Astrocyte of the hippocampus (primary cell): ENCODE data around the gene SLC7A4.
A peak's percentile ranks its signal among the peaks of the same experiment; 100 is the strongest.
"Not testable (repeated sequence)": the region's sequence is repeated elsewhere in the genome, so short reads cannot be mapped to it uniquely, and the experiment has no call there.

Source experiments
- DNase-seq: peaks from one replicate; pipeline ENCODE4 v3.0.0; 2011; ENCODE audit warnings: low read depth, low spot score

The SLC7A4 gene

DNA sequence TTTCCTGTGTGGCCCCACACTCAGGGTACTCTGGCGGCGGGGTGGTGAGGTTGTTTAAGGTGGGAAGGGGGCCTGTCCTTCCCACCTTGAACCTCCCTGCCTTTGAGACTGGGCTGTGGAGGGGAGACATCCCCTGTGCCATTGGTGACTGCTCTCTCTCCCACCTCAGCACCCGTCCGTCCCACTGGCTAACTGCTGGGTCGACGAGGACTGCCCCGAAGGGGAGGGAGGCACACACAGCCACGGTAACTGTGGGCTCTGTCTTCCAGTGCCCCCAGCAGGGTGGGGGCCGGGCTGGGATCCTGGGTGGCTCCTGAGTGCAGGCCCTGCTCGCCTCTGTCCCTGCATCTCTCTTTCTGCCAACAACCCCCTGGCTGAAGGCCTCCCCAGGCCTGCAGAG, 9.9 kb downstream of the SLC7A4 start:
- DNase-seq: no peak

DNA sequence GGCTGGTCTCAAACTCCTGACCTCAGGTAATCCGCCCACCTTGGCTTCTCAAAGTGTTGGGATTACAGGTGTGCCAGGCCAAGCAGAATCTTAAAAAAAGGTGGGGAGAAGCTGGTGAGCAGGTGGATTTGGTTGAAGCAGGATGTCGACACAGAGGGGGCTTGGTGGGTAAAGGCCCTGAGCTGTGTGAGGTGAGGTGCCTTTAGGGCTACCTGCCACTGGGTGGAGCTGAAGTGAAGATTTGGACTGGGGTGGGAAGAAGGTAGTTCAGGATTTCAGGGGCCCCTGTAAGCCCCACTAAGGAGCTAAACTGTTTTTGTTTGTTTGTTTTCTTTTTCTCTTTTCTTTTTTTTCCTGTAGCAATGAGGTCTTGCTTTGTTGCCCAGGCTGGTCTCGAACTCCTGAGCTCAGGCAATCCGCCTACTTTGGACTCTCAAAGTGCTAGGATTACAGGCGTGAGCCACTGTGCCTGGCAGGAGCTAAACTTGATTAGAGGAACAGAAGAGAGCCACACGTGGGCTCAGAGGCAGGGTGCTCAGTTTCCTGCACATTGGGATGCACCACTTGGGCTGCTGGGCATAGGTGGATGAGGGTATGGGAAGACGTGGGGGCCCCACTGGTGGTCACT, 11.4 kb downstream of the SLC7A4 start:
- DNase-seq: no peak

DNA sequence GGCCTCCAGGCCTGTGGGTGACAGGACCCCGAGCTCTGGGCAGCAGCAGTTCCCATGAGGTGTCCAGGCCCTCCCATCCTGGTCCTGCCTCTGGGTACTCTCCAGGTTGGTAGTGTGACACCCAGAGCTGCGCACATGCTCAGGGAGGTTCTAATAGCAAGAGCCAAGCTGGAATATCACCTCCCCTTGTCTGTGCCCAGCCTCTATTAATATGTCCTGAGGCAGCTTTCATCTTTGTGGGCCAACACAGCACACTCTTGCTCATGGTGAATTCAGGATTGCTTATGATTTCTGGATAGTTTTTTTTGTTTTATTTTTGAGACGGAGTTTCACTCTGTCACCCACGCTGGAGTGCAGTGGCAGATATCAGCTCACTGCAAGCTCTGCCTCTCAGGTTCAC, 14.0 kb downstream of the SLC7A4 start:
- DNase-seq: no peak

DNA sequence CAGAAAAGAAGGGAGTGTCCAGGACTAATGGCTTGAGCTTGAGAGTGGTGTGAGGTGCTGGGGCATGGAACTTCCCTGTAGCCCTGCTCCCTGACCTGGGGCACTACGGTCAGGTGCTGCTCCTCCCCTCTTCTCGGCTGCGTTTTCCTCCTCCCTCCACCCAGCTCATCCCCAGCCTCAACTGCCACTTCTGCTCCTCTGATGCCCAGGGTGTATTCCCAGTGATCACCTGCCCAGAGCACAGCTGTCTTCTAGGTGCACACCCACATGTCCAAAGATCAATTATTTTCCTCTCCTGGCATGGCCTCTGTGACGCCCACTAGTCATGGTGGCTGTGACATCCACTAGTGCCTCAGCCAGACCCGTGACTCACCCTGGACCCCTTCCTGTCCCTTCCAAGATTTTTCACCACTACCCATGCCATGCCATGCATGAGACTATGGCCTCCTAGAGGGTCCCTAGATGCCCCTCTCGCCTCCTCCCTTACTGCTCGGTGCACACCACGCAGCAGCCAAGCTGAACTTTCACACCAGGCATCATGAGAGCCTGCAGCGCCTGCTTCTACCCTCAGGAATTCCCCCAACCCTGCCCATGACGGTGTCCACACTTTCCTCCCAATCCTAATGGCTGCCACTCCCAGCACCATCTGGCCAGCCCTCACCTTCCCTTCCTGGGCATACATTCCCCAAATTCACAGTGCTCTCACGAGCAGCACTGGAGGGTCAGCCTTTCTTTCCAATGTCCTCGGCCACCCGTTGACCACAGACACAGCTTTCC, 15.5 kb downstream of the SLC7A4 start:
- no peak for DNase-seq

DNA sequence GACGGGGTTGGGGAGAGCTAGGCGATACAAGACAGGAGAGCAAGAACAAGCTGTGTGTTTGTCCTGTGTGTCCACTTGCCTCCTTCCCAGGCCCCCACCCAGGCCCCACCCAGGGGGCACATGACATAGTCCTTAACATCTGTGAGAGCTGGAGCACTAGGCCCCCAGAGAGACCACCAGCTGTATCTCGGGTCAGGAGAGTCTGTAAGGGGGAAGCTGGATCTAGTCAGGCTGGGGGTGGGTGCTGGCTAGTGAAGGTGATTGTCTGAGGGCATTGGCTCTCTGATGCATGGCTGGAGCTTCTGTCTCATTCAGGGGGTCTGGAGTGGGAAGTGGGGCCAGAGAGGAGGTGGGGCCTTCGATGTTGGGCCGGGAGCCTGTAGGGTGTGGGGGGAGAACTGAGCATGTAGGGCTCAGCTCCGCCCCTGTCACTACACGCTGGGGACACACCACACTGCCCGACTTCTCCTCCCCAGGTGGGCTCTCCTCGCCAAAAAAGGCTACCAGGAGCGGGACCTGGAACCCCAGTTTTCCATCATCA, 16.8 kb downstream of the SLC7A4 start:
- DNase-seq: no peak

DNA sequence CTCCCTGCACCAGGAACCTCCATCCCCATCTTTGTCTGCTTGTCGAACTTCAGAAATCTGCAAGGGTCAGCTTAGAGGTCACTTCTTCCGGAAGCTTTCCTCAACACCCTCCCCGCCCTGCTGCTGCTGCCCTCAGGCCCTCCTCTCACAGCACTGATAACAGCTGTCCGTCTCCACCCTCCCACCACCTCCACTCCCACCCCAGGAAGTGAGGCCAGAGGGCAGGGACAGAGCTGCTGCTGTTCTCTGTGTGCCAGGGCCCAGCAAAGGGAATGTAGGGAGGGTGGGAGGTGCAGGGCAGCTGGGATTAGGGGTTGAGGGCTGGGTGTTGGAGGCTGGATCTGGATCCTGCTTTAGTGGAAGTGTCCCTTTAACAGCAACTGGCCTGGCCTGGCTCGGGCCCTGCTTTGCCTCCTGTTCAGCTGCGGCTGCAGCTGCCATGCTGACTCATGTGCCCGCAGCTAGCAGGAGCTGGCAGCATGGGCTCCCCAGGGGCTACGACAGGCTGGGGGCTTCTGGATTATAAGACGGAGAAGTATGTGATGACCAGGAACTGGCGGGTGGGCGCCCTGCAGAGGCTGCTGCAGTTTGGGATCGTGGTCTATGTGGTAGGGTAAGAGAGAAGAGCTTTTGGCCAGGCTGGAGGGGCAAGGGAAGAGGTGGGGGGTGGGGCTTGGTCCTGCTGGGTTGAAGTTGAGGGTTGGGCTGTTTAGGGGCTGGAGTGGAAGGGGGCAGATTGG, 17.5 kb downstream of the SLC7A4 start, which contains the start of gene P2RX6:
TSS of gene P2RX6 (plus strand) at position 440 of the 740 bp plus-strand sequence. CDS start at position 450, 10 bp downstream.
- peak; percentile 56 for DNase-seq

DNA sequence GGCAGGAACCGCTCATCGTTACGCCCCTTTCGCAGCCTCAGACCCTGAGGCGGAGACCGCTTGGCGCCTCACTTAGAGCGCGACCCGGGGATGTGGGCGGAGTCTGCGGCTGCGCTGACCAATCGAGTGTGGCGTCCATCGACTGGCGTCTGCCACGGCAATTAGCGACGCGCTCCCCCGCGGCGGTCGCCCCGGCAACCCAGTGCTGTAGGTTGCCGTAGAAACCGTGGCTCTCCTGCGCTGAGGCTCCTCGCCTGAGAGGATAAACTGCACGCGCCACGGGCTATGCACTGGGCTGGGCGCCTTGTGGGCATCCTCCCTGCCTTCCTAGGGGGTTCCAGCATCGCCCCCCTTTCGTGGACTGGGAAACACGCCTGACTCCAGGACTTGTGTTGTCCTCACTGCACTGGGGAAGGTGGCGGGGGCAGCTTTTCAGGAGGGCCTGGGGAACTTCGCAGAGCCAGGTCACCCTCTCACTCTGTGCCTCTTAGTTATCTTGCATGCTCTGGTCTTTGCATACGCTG, 18.1 kb downstream of the SLC7A4 start:
- DNase-seq: peak; percentile 97

DNA sequence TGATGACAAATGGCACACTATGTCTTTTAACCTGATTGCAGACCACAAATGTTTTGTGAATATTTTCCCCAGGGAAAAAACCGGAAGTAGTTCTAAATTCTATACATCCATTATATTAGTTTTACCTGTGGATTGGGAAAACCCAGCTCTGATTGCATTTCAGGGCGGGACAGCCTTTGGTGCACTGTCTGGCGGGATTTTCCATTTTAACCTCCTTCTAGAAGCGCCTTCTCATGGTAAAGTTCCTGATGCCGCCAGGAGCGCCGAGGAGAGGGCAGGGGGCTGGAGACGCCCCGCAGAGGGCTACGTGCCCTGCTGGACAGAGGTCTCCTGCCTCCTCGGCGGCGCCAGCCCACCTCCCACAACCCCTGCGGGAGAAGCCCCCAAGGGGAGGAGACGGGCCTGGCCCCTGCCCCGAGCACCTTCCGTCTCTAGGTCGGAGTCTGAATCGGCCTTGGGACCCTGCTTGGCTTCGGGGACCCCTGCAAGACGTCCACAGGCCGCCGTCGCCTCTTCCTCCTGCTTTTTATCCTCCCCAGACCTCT, 18.6 kb downstream of the SLC7A4 start:
- no peak for DNase-seq

DNA sequence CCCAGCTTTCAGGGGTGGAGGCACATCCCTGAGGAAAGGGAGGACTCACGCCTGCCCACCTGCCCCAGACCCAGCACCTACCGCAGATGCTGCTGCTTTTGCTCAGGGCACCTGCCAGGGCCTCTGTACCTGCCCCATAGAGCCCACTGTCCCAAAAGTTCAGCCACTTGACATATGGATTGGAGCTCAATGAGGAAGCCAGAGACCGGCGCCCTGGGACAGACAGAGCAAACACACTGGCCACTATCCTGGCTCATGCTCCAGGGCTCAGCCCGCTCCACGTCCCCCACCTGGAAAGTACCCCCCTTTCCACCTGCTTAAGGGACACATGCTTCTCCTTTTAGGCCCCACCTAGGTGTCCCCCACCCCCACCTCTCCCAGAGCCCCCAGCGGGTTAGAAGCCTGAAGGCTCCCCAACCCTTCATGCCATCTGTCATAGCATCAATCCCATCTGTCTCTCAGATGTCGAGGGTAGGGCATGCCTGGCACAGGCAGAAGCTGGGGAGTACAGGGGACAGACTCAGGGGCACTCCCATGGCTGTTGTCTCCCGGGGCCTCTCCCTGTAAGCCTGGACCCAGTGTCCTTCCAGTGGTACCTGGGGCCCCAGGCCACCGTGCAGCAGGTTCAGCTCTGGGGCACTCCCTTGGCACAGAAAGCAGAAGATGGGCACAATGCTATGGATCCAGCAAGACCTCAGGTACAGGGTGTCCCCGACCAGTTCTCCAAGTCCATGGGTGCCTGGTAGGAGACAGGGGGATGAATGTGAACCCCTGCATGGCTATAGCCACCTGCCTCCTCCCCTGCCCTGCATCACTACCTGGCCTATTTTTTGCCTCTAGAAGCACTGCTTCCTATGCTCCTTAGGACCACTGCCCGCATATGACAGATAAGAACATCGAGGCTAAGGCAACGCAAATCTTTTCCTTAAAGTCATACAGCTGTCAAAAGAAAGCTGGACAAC, 19.6 kb downstream of the SLC7A4 start:
- DNase-seq: no peak

DNA sequence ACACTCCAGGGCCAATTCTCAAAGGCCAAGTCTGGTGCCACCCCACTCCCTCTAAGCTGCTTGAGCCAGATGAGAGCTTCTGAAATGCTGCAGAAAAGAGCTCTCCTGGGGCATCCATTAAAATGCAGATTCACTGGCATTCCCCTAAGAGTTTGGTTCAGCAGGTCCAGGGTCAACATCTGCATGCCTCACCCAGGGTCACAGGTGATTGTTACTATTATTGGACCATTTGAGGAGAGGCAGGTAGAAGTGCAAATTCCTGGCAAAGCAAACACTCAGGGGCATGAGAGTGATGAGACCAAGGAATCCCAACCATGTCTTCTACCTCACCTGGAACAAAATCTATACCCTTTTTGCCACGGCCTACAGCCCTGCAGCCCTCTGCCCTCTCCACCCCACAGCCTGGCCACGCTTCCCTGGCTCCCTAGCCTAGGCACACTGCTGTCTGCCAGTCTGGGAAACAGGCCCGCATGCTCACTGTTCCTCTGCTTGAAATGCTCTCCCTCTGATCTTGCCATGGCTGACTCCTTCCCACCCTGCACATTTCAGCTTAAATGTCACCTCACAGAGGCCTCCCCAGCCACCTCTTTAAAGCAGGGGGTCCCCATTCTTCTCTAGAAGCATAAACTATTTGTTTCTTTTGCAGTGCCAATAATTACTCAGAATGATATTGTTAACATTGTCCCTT, 21.8 kb downstream of the SLC7A4 start:
- no peak for DNase-seq

DNA sequence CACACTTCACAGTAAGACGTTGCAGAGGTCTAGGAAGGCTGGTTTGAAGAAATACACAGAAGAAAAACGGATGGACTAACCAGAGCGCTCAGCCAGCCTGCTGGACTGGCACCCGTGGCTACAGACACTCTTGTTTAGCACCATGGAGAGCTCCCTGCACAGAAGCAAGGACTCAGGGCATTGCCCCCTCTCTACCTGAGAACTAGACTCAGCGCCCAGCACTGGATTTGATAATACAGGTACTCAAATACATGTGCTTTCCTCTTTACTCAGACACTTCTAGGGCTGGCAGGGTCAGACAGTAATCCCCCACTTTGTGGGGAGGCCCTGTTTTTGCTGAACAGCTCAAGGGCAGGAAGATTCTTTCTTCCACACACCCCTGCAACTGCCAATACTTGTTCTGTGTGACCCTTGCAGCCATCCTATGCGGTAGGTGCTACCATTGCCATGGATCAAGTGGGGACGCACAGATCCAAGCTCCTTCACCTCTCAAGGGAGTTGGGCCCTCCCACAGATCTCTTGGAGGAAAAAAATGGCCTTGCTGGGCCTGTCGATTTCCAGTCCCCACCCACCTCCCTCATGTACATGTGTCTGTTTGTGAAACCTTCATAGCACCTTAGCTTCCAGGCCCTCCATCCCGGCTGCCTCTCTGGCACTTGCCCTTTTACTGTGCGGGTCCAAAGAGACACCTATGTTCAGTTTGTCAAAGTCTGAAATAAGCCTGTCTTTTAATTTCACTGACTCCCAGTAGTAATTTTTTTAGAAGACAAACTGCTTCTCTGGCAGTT, 22.5 kb downstream of the SLC7A4 start:
- DNase-seq: peak; percentile 84

DNA sequence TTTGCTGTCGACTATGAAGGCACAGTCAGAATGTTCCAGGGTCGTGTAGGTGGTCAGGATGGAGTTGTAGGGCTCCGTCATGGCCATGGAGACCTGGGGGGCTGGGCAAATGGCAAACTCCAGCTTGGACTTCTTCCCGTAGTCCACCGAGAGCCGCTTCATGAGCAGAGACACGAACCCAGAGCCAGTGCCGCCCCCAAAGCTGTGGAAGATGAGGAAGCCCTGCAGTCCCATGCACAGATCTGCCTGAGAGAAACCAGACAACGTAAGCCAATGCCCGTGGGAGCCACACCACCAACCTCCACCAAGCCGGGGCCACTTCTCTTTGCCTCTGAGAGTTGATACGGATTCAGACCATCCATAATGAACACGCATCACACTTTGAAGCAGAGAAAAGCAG, 23.2 kb downstream of the SLC7A4 start:
- not testable (repeated sequence) for DNase-seq

DNA sequence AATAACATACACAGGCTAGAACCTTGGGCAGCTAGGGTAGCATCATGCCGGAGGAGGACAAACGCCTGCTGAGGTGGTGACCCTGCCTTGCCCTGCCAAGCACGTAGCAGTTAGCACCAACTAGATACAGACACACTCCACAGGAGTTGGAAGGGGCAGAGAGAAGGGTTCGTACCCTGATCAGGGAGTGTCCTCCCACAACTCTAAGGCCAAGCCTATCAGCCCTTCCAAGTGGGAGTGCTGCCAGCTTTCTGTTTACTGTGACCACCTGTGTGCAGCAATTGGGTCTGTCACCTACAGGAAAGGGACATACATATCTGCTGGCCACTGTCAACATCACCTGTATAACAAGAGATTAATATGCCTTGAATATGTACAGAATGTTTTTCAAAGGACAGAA, 28.6 kb downstream of the SLC7A4 start:
- no peak for DNase-seq

DNA sequence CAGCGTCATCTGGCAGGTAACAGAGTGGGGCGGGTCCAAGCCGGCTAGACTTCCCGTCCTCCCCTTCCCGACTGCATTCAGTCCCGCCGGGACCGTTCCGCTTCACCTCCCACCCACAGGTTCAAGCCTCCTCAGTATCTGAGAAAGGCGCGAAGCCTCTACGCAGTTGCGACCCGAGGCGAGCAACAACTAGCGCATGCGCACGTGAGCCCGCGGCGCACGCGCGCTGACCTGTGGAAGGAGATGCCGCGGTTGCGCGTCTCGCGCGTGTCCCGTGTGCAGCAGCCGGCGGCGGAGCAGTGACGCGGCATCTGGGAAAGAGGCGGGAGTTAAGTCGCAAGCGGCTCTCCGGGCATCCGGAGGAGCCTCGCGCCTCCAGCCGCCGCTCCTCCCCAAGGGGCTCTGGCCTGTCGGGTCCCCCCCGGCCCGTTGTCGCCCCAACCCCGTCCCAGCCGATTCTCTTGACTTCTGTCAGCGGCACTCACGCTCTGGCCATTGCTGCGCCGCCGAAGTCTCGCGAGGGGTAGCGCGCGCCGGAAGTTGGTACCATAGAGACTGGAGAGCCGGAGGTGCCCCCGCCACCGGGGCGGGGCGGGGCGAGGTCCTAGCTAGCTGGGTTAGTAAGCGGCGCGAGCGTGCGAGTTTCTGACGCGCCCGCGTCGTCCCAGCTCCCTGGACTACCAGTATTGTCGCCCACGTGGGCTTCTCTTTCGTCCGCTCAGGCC, 30.6 kb downstream of the SLC7A4 start, which contains the start of gene THAP7:
TSS of gene THAP7 (minus strand) at position 518 of the 725 bp plus-strand sequence. CDS start at position 311, 207 bp downstream.
- peak; percentile 98 for DNase-seq

DNA sequence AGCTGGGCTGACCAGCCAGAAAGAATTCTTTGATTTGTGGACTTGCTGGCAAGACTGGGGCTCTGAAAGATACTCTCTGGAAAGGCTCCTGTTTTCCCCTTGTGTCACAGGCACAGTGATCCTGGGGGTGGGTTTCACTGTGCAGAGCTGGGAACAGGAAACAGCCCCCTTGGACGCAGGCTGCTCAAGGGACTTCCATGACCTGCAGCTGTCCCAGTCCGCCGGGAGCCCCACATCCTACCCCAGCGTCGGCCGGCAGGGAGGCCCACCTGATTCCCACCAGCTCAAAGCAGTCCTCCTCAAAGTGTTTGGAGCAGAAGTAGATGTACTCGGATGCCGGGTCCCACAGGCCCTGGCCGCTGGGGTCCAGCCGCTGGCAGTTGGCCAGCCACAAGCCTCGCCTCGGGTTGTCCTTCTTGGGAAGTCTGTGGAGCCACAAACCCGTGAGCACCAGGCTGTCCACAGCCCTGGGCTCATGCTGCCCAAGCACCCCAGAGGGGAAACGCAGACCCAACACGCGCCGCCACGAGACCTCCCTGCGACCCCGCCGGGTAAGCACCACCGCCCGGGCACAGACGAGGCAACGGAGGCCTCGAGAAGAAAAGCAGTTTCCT, 31.3 kb downstream of the SLC7A4 start:
- no peak for DNase-seq

DNA sequence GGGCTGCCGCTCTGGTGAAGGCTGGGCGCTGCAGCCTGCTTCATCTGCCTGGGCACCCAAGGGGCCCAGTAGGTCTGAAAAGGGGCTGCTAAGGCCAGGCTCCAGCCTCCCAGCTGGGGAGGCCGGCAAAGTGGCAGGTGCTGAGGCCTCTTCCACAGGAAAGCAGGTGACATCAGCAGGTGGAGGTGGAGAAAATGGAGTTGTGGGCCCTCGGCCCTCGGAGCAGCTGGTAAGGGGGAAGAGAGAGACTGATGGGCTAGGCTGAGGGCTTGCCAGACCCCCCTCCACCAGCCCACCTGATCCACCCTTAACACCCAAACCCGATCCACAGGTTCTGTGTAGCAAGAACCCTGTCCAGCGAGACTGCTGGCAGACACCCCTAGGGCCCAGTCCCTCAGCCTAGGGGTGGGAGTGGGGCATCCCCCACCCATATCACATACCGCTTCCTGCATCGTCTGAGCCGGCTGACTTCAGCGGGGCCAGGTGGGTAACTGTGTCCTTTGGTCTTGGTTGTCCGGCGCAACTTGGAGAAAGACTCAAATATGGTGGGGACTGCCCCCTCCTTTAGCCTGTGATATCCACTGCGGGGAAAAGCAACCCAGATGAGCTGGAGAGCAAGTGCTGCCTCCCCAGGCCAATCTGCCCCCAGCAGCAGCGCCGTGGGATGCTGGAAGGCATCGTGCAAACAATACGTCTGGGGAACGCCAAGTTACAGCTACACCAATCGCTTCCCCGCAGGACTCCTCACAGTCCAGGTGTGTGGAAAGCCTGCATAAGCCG, 32.0 kb downstream of the SLC7A4 start:
- DNase-seq: no peak
